NT2/D1 (cell line): ENCODE measurements around the gene ELN.

Experiments
- SUZ12 ChIP-seq: IDR thresholded peaks from 2 replicates; pipeline ENCODE4 v1.6.1; 2011; ENCODE audit not compliant: insufficient read length, insufficient read depth; ENCODE audit errors: extremely low read depth
- YY1 ChIP-seq: IDR thresholded peaks from 2 replicates; pipeline ENCODE4 v1.6.1; 2011; ENCODE audit not compliant: insufficient read length, insufficient read depth
- ZNF274 ChIP-seq: IDR thresholded peaks from 2 replicates; pipeline ENCODE4 v1.6.1; 2011; ENCODE audit warnings: mild to moderate bottlenecking, low read depth, low read length

- TF ChIP-seq ZNF274 = no peak
- TF ChIP-seq YY1 = no peak
- TF ChIP-seq SUZ12 = no peak
Observed at GRCh38 chr7:74057987-74058386, 30.0 kb downstream of the ELN start.
